Effector memory CD8-positive, alpha-beta T cell (primary cell): ENCODE measurements around the gene SLC10A3.

Experiments used
- ATAC-seq: fragments of 150-1000 bp; cut with Tn5 transposase; replicated peaks from 2 replicates; pipeline ENCODE4 v1.10.0; 2021; ENCODE audit warnings: mild to moderate bottlenecking, moderate library complexity
- DNase-seq, 3 experiments: peaks; one replicate each; pipeline ENCODE4 v3.0.0; 2021
- H3K27ac Mint-ChIP-seq, 2 donors: one replicate each; pipeline ENCODE4 v1.8.0; 2022; ENCODE audit warnings: mild to moderate bottlenecking in 2 of 2, mixed read lengths in 2 of 2, moderate library complexity in 2 of 2
- H3K27me3 Mint-ChIP-seq, 2 donors: one replicate each; pipeline ENCODE4 v1.8.0; 2022; ENCODE audit warnings: mixed read lengths in 2 of 2
- H3K36me3 Mint-ChIP-seq: one replicate; pipeline ENCODE4 v1.8.0; 2022; ENCODE audit warnings: mild to moderate bottlenecking, moderate library complexity, mixed read lengths; ENCODE audit not compliant: insufficient read depth
- H3K4me1 Mint-ChIP-seq, 2 donors: one replicate each; pipeline ENCODE4 v1.8.0; 2022; ENCODE audit warnings: low read depth in 2 of 2, mixed read lengths in 2 of 2
- H3K4me3 Mint-ChIP-seq, 2 donors: one replicate each; pipeline ENCODE4 v1.8.0; 2022; ENCODE audit warnings: mild to moderate bottlenecking in 2 of 2, mixed read lengths in 2 of 2, moderate library complexity in 2 of 2
- H3K9me3 Mint-ChIP-seq, 2 donors: one replicate each; pipeline ENCODE4 v1.8.0; 2022; ENCODE audit warnings: mixed read lengths in 2 of 2
- total RNA-seq, 9 experiments: gene quantifications; one replicate each; lab custom pipeline; 2026; lab: John Stamatoyannopoulos, UW

SLC10A3 gene, protein sequence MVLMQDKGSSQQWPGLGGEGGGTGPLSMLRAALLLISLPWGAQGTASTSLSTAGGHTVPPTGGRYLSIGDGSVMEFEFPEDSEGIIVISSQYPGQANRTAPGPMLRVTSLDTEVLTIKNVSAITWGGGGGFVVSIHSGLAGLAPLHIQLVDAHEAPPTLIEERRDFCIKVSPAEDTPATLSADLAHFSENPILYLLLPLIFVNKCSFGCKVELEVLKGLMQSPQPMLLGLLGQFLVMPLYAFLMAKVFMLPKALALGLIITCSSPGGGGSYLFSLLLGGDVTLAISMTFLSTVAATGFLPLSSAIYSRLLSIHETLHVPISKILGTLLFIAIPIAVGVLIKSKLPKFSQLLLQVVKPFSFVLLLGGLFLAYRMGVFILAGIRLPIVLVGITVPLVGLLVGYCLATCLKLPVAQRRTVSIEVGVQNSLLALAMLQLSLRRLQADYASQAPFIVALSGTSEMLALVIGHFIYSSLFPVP
- 13.4 to 34.6 (median 27.2) reads per million in 9 experiments for total RNA-seq

DNA sequence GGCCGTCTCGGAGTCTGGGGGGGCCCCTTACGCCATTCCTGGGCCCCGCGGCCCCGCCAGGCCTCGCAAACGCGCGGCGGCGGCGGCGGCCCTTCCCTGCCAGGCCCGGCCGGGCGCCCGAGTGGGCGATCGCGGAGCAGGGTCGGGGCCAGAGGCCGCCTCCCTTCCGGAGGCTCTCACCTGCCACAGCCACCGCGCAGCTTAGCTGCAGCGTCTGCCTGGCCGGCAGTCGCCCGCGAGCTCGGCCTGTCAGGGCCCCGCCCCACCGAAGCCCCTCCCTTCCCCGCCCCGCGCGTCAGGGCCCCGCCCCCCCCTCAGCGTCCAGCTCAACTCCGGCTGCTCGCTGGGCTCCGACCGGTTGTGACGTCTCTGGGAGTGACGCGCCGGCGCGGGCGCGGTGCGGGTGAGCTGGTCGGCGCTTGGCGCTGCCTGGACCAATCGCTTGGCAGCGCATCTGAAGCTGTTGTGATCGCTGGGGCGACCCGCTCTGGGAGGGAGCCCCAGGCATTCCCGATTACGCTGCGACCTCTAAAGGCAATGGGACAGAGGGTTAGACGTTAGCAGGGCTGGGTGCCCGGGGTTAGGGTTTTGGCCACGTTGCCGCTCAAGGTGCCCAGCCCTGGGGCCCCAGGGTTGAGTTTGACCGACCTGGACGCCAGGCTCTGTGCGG lies at the start of gene SLC10A3:
SLC10A3 (minus strand) TSS at position 216 of the 670 bp plus-strand sequence. CDS start 1,689 bp downstream, outside the sequence.
- Mint-ChIP-seq H3K27ac (peak within 1 kb of the TSS; percentile 88 to 90), H3K4me1 (peaks cover 7 to 17% of the 10 kb centered on the region in 2 donors)

DNA sequence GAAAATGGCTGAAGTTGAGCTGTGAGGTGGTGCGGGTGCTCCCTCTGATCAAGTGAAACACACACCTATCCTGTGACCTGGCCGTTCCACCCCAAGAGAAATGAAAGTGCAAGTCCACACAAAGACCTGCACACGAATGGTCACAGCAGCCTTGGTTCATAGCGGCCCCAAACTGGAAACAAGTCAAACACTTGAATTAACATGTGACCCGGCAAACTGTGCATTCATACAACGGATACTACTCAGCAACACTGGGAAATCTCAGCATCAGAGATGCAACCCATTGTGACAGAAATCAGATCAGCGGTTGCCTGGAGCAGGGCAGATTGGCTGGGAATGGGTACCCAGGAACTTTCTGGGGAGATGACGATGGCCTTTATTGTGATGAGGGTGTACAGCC lies 48.6 kb upstream of the SLC10A3 start:
- Mint-ChIP-seq H3K36me3 (peaks cover 37% of the 10 kb centered on the region), H3K4me1 (peaks cover 15 to 20% of the 10 kb centered on the region in 2 donors), H3K27ac (peak overlapping the region in 1 of 2 donors; percentile 16), H3K27me3 (no peaks in the 10 kb centered on the region), H3K9me3 (no peaks in the 10 kb centered on the region), H3K4me3 (no peak overlapping the region)
- no peak for DNase-seq
- ATAC-seq = no peak

More for the DNA sequence above, at the start of gene SLC10A3:
- peaks cover 28% of the 10 kb centered on the region for H3K36me3 Mint-ChIP-seq
- H3K4me3 Mint-ChIP-seq = peak within 1 kb of the TSS; percentile 82 to 86
- H3K27me3 Mint-ChIP-seq = no peaks in the 10 kb centered on the region
- no peaks in the 10 kb centered on the region for H3K9me3 Mint-ChIP-seq
- ATAC-seq = peak; percentile 81
- DNase-seq = peak; percentile 74 to 79 (median 78)

DNA sequence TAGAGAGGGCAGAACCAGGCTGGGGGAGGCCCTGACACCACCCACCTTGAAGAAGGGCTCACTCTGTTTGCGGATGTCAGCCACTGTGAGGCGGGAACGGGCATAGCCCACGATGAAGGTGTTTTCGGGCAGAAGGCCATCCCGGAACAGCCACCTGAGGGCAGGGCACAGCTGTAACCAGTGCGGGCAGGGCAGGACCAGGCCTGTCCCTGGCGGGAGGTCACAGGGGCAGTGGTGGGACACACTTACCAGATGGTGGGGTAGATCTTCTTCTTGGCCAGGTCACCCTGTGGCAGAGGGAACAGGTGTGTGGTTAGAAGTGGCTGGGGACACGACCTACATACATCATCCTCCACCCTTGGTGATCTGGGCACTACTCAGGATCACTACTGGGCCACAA lies 45.5 kb upstream of the SLC10A3 start:
- ATAC-seq = no peak
- Mint-ChIP-seq H3K4me1 (peaks cover 0 to 6% of the 10 kb centered on the region in 2 donors), H3K9me3 (no peaks in the 10 kb centered on the region), H3K4me3 (no peak overlapping the region), H3K36me3 (peaks cover 31% of the 10 kb centered on the region), H3K27ac (no peak overlapping the region), H3K27me3 (no peaks in the 10 kb centered on the region)
- no peak for DNase-seq

GRCh38 chrX:154534526-154535322 lies 44.3 kb upstream of the SLC10A3 start:
- DNase-seq = peak; percentile 82 to 86 (median 83)
- peak overlapping the region; percentile 88 to 89 for H3K27ac Mint-ChIP-seq
- no peaks in the 10 kb centered on the region for H3K9me3 Mint-ChIP-seq
- no peaks in the 10 kb centered on the region for H3K27me3 Mint-ChIP-seq
- H3K4me1 Mint-ChIP-seq = peaks cover 0 to 6% of the 10 kb centered on the region in 2 donors
- H3K36me3 Mint-ChIP-seq = peaks cover 35% of the 10 kb centered on the region
- no peak overlapping the region for H3K4me3 Mint-ChIP-seq
- ATAC-seq = peak; percentile 99

- Mint-ChIP-seq H3K27me3 (no peaks in the 10 kb centered on the region), H3K4me1 (peaks cover 0 to 5% of the 10 kb centered on the region in 2 donors), H3K27ac (no peak overlapping the region), H3K9me3 (no peaks in the 10 kb centered on the region), H3K4me3 (no peak overlapping the region), H3K36me3 (peaks cover 29% of the 10 kb centered on the region)
- DNase-seq (no peak), ATAC-seq (no peak)
These were observed 42.3 kb upstream of the SLC10A3 start for GRCh38 chrX:154532690-154533089.

DNA sequence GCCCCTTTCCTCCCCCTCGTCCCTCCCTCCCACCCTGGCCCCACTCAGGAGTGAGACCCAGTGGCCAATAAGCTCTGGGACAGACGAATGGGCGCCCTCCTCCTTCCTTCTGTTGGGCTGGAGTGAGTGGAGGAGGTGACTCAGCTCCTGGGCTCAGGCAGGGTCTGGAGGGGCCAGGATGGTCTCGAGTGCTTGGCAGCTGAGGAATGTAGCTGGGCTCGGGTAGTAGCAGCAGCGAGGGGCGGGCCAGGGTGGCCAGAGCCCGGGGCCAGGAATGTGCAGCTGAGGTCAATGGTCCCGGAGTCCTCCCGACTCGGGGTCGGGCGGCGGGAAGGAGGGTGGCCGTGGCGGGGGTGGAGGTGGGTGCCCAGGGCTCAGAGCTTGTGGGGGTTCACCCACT lies 41.2 kb upstream of the SLC10A3 start:
- H3K4me3 Mint-ChIP-seq = no peak overlapping the region
- no peak for ATAC-seq
- H3K27ac Mint-ChIP-seq = no peak overlapping the region

GRCh38 chrX:154530286-154530685 lies 39.9 kb upstream of the SLC10A3 start:
- Mint-ChIP-seq H3K4me3 (no peak overlapping the region), H3K27ac (no peak overlapping the region), H3K36me3 (peaks cover 29% of the 10 kb centered on the region), H3K9me3 (no peaks in the 10 kb centered on the region), H3K4me1 (peaks cover 10 to 13% of the 10 kb centered on the region in 2 donors), H3K27me3 (no peaks in the 10 kb centered on the region)
- ATAC-seq (no peak), DNase-seq (no peak)

More for the DNA sequence above, 41.2 kb upstream of the SLC10A3 start:
- no peaks in the 10 kb centered on the region for H3K9me3 Mint-ChIP-seq
- peaks cover 29% of the 10 kb centered on the region for H3K36me3 Mint-ChIP-seq
- peaks cover 4 to 5% of the 10 kb centered on the region in 2 donors for H3K4me1 Mint-ChIP-seq
- no peaks in the 10 kb centered on the region for H3K27me3 Mint-ChIP-seq
- DNase-seq = no peak

- no peak for ATAC-seq
- Mint-ChIP-seq H3K27ac (no peak overlapping the region), H3K4me3 (no peak overlapping the region), H3K36me3 (peaks cover 21% of the 10 kb centered on the region), H3K27me3 (no peaks in the 10 kb centered on the region), H3K4me1 (peaks cover 6 to 13% of the 10 kb centered on the region in 2 donors), H3K9me3 (no peaks in the 10 kb centered on the region)
- no peak for DNase-seq
These were observed 38.8 kb upstream of the SLC10A3 start for GRCh38 chrX:154529206-154529612.

DNA sequence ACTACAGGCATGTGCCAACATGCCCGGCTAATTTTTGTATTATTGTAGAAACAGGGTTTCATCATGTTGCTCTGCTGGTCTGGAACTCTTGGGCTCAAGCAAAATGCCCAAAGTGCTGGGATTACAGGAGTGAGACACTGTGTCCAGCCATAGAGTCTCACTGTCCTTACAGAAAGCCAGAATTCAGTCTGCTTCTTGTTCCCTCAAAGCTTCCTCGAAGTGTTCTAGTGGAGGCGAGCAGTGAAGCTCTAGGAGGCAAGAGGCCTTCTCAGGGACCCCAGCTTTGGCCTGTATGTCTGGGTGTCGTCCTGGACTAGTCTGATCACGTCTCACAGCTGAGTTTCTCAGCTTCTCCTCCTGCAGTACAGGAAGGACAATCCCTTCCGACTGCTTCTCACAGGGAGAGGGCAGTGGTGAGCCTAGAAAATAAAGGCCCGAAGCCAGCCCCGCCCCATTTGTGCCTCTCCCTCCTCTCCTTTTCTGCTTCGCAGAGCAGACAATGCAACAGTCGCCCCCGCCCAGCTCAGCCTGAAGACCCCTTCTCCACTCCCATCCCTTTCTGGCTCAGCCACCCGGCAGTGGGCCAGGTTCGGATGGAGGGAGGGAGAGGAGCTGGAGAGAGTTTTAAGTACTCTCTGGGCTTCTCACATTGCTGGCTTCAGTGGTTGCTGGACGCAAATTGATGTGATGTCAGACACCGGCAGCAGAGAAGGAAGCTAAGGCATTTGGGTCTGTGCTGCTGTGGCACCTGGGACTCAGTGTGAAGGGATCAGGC lies 36.7 kb upstream of the SLC10A3 start:
- peak; percentile 79 for ATAC-seq
- Mint-ChIP-seq H3K4me1 (peaks cover 6 to 13% of the 10 kb centered on the region in 2 donors), H3K4me3 (peak overlapping the region in 1 of 2 donors; percentile 15), H3K9me3 (no peaks in the 10 kb centered on the region), H3K36me3 (peaks cover 18% of the 10 kb centered on the region), H3K27me3 (no peaks in the 10 kb centered on the region), H3K27ac (no peak overlapping the region)
- DNase-seq = peak; percentile 27 to 31 (median 28)

DNA sequence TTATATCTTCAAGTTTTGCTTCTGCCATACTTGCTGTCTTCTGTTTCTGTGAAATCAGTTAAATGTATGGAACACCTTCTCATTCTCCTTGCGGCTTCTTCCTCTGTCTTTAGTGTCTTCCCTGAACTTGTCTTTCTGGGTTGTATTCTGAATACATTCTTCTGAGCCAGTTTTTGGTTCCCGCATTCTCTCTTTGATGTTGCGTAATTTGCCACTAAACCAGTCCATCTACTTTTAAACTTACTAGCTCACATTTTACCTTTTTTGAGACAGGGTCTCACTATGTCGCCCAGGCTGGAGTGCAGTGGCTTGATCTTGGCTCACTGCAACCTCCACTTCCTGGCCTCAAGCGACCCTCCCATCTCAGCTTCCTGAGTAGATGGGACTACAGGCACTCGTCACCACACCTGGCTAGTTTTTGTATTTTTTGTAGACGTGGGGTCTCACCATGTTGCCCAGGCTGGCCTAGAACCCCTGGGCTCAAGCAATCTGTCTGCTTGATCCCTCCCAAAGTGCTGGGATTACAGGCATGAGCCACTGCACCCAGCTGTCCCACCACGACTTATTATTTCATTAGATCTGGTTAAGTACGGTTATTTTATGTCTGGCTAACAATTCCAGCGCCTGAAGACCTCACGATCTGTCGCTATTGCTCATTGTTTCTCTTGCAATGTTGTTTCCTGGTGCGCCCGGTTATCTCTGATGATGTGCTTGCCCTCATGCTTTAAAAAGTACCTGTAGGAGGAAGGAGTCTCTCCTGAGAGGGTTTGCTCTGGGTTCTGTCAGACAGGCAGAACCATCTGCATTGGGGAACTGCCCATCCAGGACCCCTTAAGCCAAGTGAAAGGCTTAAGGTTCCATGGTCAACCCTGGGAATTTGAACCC lies 35.4 kb upstream of the SLC10A3 start:
- Mint-ChIP-seq H3K36me3 (peaks cover 14% of the 10 kb centered on the region), H3K4me1 (peaks cover 6 to 13% of the 10 kb centered on the region in 2 donors), H3K27me3 (no peaks in the 10 kb centered on the region), H3K4me3 (peak overlapping the region in 1 of 2 donors; percentile 6), H3K9me3 (no peaks in the 10 kb centered on the region), H3K27ac (peak overlapping the region; percentile 44 to 46)
- ATAC-seq (no peak), DNase-seq (no peak)

DNA sequence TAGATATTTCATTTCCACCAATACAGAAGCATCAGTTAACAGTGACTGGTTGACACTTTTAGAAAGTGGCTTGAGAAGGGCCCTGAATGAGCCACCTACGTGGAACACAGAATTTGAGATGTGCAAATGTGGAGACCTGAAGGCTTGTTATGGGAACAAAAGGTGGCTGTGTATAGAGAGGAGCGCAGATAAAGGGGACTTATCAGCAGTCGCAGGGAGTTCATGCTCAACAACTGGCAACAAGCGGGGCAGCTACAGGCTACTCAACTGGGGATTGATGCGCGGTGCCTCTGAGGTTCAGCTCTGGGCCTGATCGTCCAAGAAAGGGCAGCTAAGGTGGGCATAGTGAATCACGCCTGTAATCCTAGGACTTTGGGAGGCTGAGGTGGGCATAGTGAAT lies 29.0 kb upstream of the SLC10A3 start:
- Mint-ChIP-seq H3K4me1 (peaks cover 7 to 9% of the 10 kb centered on the region in 2 donors), H3K9me3 (no peaks in the 10 kb centered on the region), H3K36me3 (peaks cover 3% of the 10 kb centered on the region), H3K27ac (no peak overlapping the region), H3K4me3 (no peak overlapping the region), H3K27me3 (no peaks in the 10 kb centered on the region)
- ATAC-seq (no peak), DNase-seq (no peak)
